Psoas muscle (tissue), 8 donors: ENCODE measurements around the gene KCTD18. TPM values are rescaled to one million over a fixed set of nuclear protein-coding genes. Genes with fewer than 3 reads are reported as not detected.
A peak's percentile ranks its signal among the peaks of the same experiment; 100 is the strongest.

Experiments
- ATAC-seq, 4 donors: fragments of 200-7000 bp; cut with Tn5 transposase; one replicate each; pipeline ENCODE4 v1.9.1; 2020; ENCODE audit warnings: moderate library complexity in 3 of 4, mild to moderate bottlenecking in 2 of 4
- DNase-seq, 2 donors: peaks; one replicate each; pipeline ENCODE4 v3.0.0-alpha.2; 2020
- H3K27ac ChIP-seq: fragments of 200-600 bp; one replicate; pipeline ENCODE4 v1.8.0; 2022
- H3K27me3 ChIP-seq, 3 donors: fragments of 200-600 bp in 1 of 3; one replicate each; pipeline versions ENCODE4 v1.6.1 to v1.8.0; 2013 to 2022; ENCODE audit warnings: low read length in 2 of 3, mild to moderate bottlenecking in 2 of 3, moderate library complexity in 1 of 3; ENCODE audit not compliant: insufficient read depth in 3 of 3
- H3K36me3 ChIP-seq, 2 donors: fragments of 200-600 bp in 1 of 2; one replicate each; pipeline versions ENCODE4 v1.6.1 to v1.8.0; 2013 to 2022; ENCODE audit warnings: low read depth in 1 of 2, mild to moderate bottlenecking in 1 of 2, moderate library complexity in 1 of 2; ENCODE audit not compliant: insufficient read depth in 1 of 2
- H3K4me1 ChIP-seq: fragments of 200-600 bp; one replicate; pipeline ENCODE4 v1.8.0; 2022
- H3K4me3 ChIP-seq: fragments of 200-600 bp; one replicate; pipeline ENCODE4 v1.8.0; 2022; ENCODE audit warnings: mild to moderate bottlenecking
- H3K9me3 ChIP-seq: fragments of 200-600 bp; one replicate; pipeline ENCODE4 v1.8.0; 2022
- CTCF ChIP-seq: fragments of 200-600 bp; IDR thresholded peaks from one replicate; pipeline ENCODE4 v1.8.0; 2022; ENCODE audit warnings: antibody characterized with exemption
- WGBS, 3 donors: extraction: QIAGEN DNeasy Blood & Tissue Kit; methylation state at CpG; one replicate each; pipeline versions ENCODE4 v1.1.6 to v1.1.7; 2013; 5-methylcytosine and 5-hydroxymethylcytosine counted together
- intact Hi-C, 2 donors: fragments of 100-400 bp; cut with DNase I; formaldehyde crosslinking; loops; one replicate each; pipeline versions ENCODE4 v1.11.0 to v1.14.2; 2022
- polyA plus RNA-seq, 3 donors: library from polyadenylated mRNA; stranded (reverse); fragments of 200-250 nt; gene quantifications; one replicate each; pipeline ENCODE4 v1.2.3, GENCODE V29; 2013
- total RNA-seq, 4 donors: library from RNA; stranded (reverse); fragmentation: NEBNext Ultra II Directional in 2 of 4; extraction: Animal tissue kit (Norgen Biotek cat#: 25700) in 2 of 4; gene quantifications; one replicate each; pipeline versions ENCODE4 v1.2.1 to v1.2.4, GENCODE V29; 2021 to 2023
- donor health status: healthy with polysubstance abuse.
- donor health status: DM: no; HTN: no; CAD: no; lungs with moderate emphysema.
- donor health status: Bipolar disorder and iron deficiency.
- donor health status: healthy.
- donor health status: DM: yes; HTN: yes; CAD: no.
- donor health status: DM: no; HTN: no; CAD: no.
- donor health status: DM: no; HTN: no; CAD: no.
- donor health status: DM: yes; HTN: yes; CAD: no.

KCTD18 gene
- total and polyA plus RNA-seq, 7 donors: 7.1 to 24.0 (median 10.3) TPM

GRCh38 chr2:200476836-200477235 lies 33.0 kb downstream of the KCTD18 start:
- DNase-seq (no peak), ATAC-seq (peak in 3 of 4 donors; percentile 36 to 58 (median 41))
- H3K4me1 ChIP-seq: peaks cover 4% of the 10 kb centered on the region
- H3K9me3 ChIP-seq: no peaks in the 10 kb centered on the region
- peak overlapping the region; percentile 68 for H3K27ac ChIP-seq
- peaks cover 0 to 48% of the 10 kb centered on the region in 2 donors for H3K36me3 ChIP-seq
- no peaks in the 10 kb centered on the region for H3K27me3 ChIP-seq
- peak overlapping the region; percentile 51 for H3K4me3 ChIP-seq
- 32 to 57% (median 39%) methylated on average over 8 of the region's 8 CpGs for WGBS, 3 donors
- intact Hi-C loops: no loop called here
- no peak for TF ChIP-seq CTCF

GRCh38 chr2:200475795-200476194 lies 34.1 kb downstream of the KCTD18 start:
- 91 to 97% (median 92%) methylated on average over 4 of the region's 4 CpGs for WGBS, 3 donors
- DNase-seq (no peak), ATAC-seq (no peak)
- peaks cover 3 to 57% of the 10 kb centered on the region in 2 donors for H3K36me3 ChIP-seq
- intact Hi-C loops: no loop called here
- no peaks in the 10 kb centered on the region for H3K27me3 ChIP-seq
- no peak overlapping the region for H3K27ac ChIP-seq
- no peak overlapping the region for H3K4me3 ChIP-seq
- no peaks in the 10 kb centered on the region for H3K9me3 ChIP-seq
- H3K4me1 ChIP-seq: peaks cover 4% of the 10 kb centered on the region
- no peak for TF ChIP-seq CTCF

- no peak for TF ChIP-seq CTCF
- no peak for ATAC-seq
- no peak overlapping the region for H3K4me3 ChIP-seq
- peak in 1 of 2 donors; percentile 48 for DNase-seq
- H3K27me3 ChIP-seq: no peaks in the 10 kb centered on the region
- H3K27ac ChIP-seq: no peak overlapping the region
- peaks cover 3 to 73% of the 10 kb centered on the region in 2 donors for H3K36me3 ChIP-seq
- no peaks in the 10 kb centered on the region for H3K9me3 ChIP-seq
- WGBS, 3 donors: 79 to 85% (median 83%) methylated on average over 13 to 14 of the region's 14 CpGs
- peaks cover 4% of the 10 kb centered on the region for H3K4me1 ChIP-seq
- intact Hi-C loops: loop anchor here in 1 of 2 donors (2.0 kb wide), 1 partner anchor 492 kb away; no protein-coding TSS in a partner anchor
Observed at GRCh38 chr2:200472853-200473464, 36.9 kb downstream of the KCTD18 start.

GRCh38 chr2:200471928-200472645 lies 37.8 kb downstream of the KCTD18 start:
- 77 to 86% (median 78%) methylated on average over 8 of the region's 8 CpGs for WGBS, 3 donors
- no peak overlapping the region for H3K4me3 ChIP-seq
- no peaks in the 10 kb centered on the region for H3K9me3 ChIP-seq
- TF ChIP-seq CTCF: no peak
- H3K4me1 ChIP-seq: no peaks in the 10 kb centered on the region
- no peak for DNase-seq
- intact Hi-C loops: loop anchor here in 1 of 2 donors (2.0 kb wide), 1 partner anchor 491 kb away; no protein-coding TSS in a partner anchor
- ATAC-seq: no peak
- H3K27me3 ChIP-seq: no peaks in the 10 kb centered on the region
- H3K27ac ChIP-seq: no peak overlapping the region
- peaks cover 8 to 81% of the 10 kb centered on the region in 2 donors for H3K36me3 ChIP-seq
